Neuronal stem cell (in vitro differentiated cells): ENCODE results near the gene C11orf54.

Source experiments
- DNase-seq: peaks from one replicate; pipeline ENCODE4 v3.0.0-alpha.2; 2013; ENCODE audit warnings: low spot score
- H2AFZ ChIP-seq: one replicate; pipeline ENCODE4 v1.6.1; 2013; ENCODE audit warnings: mild to moderate bottlenecking, low read length, inconsistent platforms
- H2AK5ac ChIP-seq: 2 replicates; pipeline ENCODE4 v1.6.1; 2013; ENCODE audit warnings: low read depth, mild to moderate bottlenecking, inconsistent platforms, low read length, moderate library complexity, mixed read lengths
- H2BK120ac ChIP-seq: 2 replicates; pipeline ENCODE4 v1.6.1; 2013; ENCODE audit warnings: low read depth, mild to moderate bottlenecking, inconsistent platforms, low read length, moderate library complexity, mixed read lengths
- H2BK12ac ChIP-seq: one replicate; pipeline ENCODE4 v1.6.1; 2013; ENCODE audit warnings: low read length, inconsistent platforms
- H2BK15ac ChIP-seq: 2 replicates; pipeline ENCODE4 v1.6.1; 2013; ENCODE audit warnings: mild to moderate bottlenecking, low read length, inconsistent platforms, mixed read lengths
- H2BK5ac ChIP-seq: one replicate; pipeline ENCODE4 v1.6.1; 2013; ENCODE audit warnings: inconsistent platforms, mild to moderate bottlenecking, low read length, moderate library complexity
- H3K14ac ChIP-seq: one replicate; pipeline ENCODE4 v1.6.1; 2013; ENCODE audit warnings: low read length, inconsistent platforms
- H3K18ac ChIP-seq: 2 replicates; pipeline ENCODE4 v1.6.1; 2013; ENCODE audit warnings: low read length, inconsistent platforms
- H3K23ac ChIP-seq: 2 replicates; pipeline ENCODE4 v1.6.1; 2013; ENCODE audit warnings: low read depth, mild to moderate bottlenecking, mixed read lengths, low read length, inconsistent platforms; ENCODE audit not compliant: poor library complexity
- H3K27ac ChIP-seq: replicated peaks from 3 replicates; pipeline ENCODE4 v1.5.1; 2013; ENCODE audit warnings: low read length, inconsistent platforms
- H3K27me3 ChIP-seq, 3 experiments: 2 replicates each; pipeline ENCODE4 v1.6.1; 2013; ENCODE audit warnings: low read length in 3 of 3, mild to moderate bottlenecking in 2 of 3, inconsistent platforms in 1 of 3, low read depth in 1 of 3, mixed read lengths in 1 of 3, moderate library complexity in 1 of 3; ENCODE audit not compliant: control insufficient read depth in 3 of 3, insufficient read depth in 3 of 3
- H3K36me3 ChIP-seq, 2 donors: replicated peaks in 1 of 2; 2 replicates each; pipeline ENCODE4 v1.6.1; 2013; ENCODE audit warnings: low read length in 2 of 2; ENCODE audit not compliant: control insufficient read depth in 2 of 2, insufficient read depth in 2 of 2
- H3K4ac ChIP-seq: 2 replicates; pipeline ENCODE4 v1.6.1; 2013; ENCODE audit warnings: inconsistent platforms, mild to moderate bottlenecking, low read length, moderate library complexity
- H3K4me1 ChIP-seq, 2 donors: 1 replicate in 1 of 2; 2 replicates in 1 of 2; pipeline ENCODE4 v1.6.1; 2013; ENCODE audit warnings: low read length in 2 of 2, low read depth in 1 of 2; ENCODE audit not compliant: control insufficient read depth in 2 of 2, insufficient read depth in 1 of 2
- H3K4me2 ChIP-seq: one replicate; pipeline ENCODE4 v1.6.1; 2013; ENCODE audit warnings: mild to moderate bottlenecking, low read length, inconsistent platforms; ENCODE audit not compliant: insufficient read depth, poor library complexity, severe bottlenecking
- H3K4me3 ChIP-seq, 2 donors: 2 replicates each; pipeline ENCODE4 v1.5.1; 2013; ENCODE audit warnings: low read length in 2 of 2, mild to moderate bottlenecking in 2 of 2, inconsistent platforms in 1 of 2, moderate library complexity in 1 of 2
- H3K79me1 ChIP-seq: one replicate; pipeline ENCODE4 v1.6.1; 2013; ENCODE audit warnings: low read depth, mild to moderate bottlenecking, inconsistent platforms, low read length, moderate library complexity
- H3K9ac ChIP-seq: one replicate; pipeline ENCODE4 v1.6.1; 2013; ENCODE audit warnings: mild to moderate bottlenecking, low read depth, low read length, inconsistent platforms; ENCODE audit not compliant: poor library complexity
- H3K9me3 ChIP-seq, 2 donors: replicated peaks in 1 of 2; 2 replicates each; pipeline versions ENCODE3 to v1.6.1; 2013; ENCODE audit warnings: low read length in 2 of 2, mild to moderate bottlenecking in 2 of 2, inconsistent platforms in 1 of 2, low read depth in 1 of 2, mixed read lengths in 1 of 2, moderate library complexity in 1 of 2; ENCODE audit not compliant: control insufficient read depth in 2 of 2, insufficient read depth in 1 of 2
- H4K8ac ChIP-seq: one replicate; pipeline ENCODE4 v1.6.1; 2013; ENCODE audit warnings: low read depth, mild to moderate bottlenecking, inconsistent platforms, low read length, moderate library complexity
- H4K91ac ChIP-seq: one replicate; pipeline ENCODE4 v1.6.1; 2013; ENCODE audit warnings: low read length, low read depth, mild to moderate bottlenecking, inconsistent platforms; ENCODE audit not compliant: poor library complexity
- whole genome bisulfite sequencing, 2 donors: extraction: QIAGEN DNeasy Blood & Tissue Kit; methylation state at CpG; one replicate each; pipeline ENCODE4 v1.1.7; 2013; ENCODE audit warnings: missing lambda C conversion rate in 2 of 2, mixed read lengths in 1 of 2; ENCODE audit not compliant: insufficient read length in 2 of 2, insufficient replicate concordance in 1 of 2; ENCODE audit errors: extremely low coverage in 2 of 2; 5-methylcytosine and 5-hydroxymethylcytosine counted together

The C11orf54 gene

GRCh38 chr11:93734427-93735222 is 6.8 kb upstream of the C11orf54 start:
- Histone ChIP-seq H4K91ac (no peak overlapping the region), H3K36me3 (peaks cover 22 to 100% of the 10 kb centered on the region in 2 donors), H3K9me3 (no peaks in the 10 kb centered on the region), H3K9ac (no peak overlapping the region), H3K4me3 (no peak overlapping the region), H3K27ac (no peak overlapping the region), H3K4ac (no peak overlapping the region), H4K8ac (no peak overlapping the region), H2BK5ac (no peak overlapping the region), H2BK120ac (no peak overlapping the region), H2AFZ (no peak overlapping the region), H2BK12ac (no peak overlapping the region), H3K18ac (no peak overlapping the region), H2AK5ac (no peak overlapping the region), H3K23ac (no peak overlapping the region), H2BK15ac (no peak overlapping the region), H3K4me2 (no peak overlapping the region), H3K4me1 (peaks cover 3 to 18% of the 10 kb centered on the region in 2 donors), H3K79me1 (no peaks in the 10 kb centered on the region), H3K14ac (no peak overlapping the region), H3K27me3 (no peaks in the 10 kb centered on the region)
- DNase-seq, result no peak
- no CpG with 5 or more reads among the region's 1 CpG for WGBS, 2 donors

GRCh38 chr11:93735627-93736026 is 5.8 kb upstream of the C11orf54 start:
- Histone ChIP-seq H4K8ac (no peak overlapping the region), H3K27me3 (no peaks in the 10 kb centered on the region), H3K23ac (no peak overlapping the region), H2BK12ac (no peak overlapping the region), H3K36me3 (peaks cover 19 to 96% of the 10 kb centered on the region in 2 donors), H3K9me3 (no peaks in the 10 kb centered on the region), H2AFZ (no peak overlapping the region), H3K14ac (no peak overlapping the region), H3K18ac (no peak overlapping the region), H3K4me2 (no peak overlapping the region), H3K9ac (no peak overlapping the region), H4K91ac (no peak overlapping the region), H3K4me1 (peaks cover 3 to 18% of the 10 kb centered on the region in 2 donors), H3K27ac (no peak overlapping the region), H2AK5ac (no peak overlapping the region), H3K4me3 (no peak overlapping the region), H2BK15ac (no peak overlapping the region), H3K79me1 (no peaks in the 10 kb centered on the region), H2BK120ac (no peak overlapping the region), H3K4ac (no peak overlapping the region), H2BK5ac (no peak overlapping the region)
- DNase-seq, result no peak
- no CpG with 5 or more reads among the region's 1 CpG for WGBS, 2 donors

GRCh38 chr11:93736129-93736528 is 5.3 kb upstream of the C11orf54 start:
- H3K23ac ChIP-seq, result no peak overlapping the region
- no peak for DNase-seq
- peaks cover 18 to 91% of the 10 kb centered on the region in 2 donors for H3K36me3 ChIP-seq
- H3K4me3 ChIP-seq, result no peak overlapping the region
- H4K8ac ChIP-seq, result no peak overlapping the region
- peaks cover 3 to 18% of the 10 kb centered on the region in 2 donors for H3K4me1 ChIP-seq
- H3K9me3 ChIP-seq, result no peaks in the 10 kb centered on the region
- H3K18ac ChIP-seq, result no peak overlapping the region
- no peak overlapping the region for H3K14ac ChIP-seq
- no peak overlapping the region for H3K4me2 ChIP-seq
- no peak overlapping the region for H3K27ac ChIP-seq
- no peak overlapping the region for H2BK120ac ChIP-seq
- H3K27me3 ChIP-seq, result no peaks in the 10 kb centered on the region
- no peak overlapping the region for H2AK5ac ChIP-seq
- H2BK12ac ChIP-seq, result no peak overlapping the region
- H3K9ac ChIP-seq, result no peak overlapping the region
- no peak overlapping the region for H4K91ac ChIP-seq
- no peaks in the 10 kb centered on the region for H3K79me1 ChIP-seq
- H2BK5ac ChIP-seq, result no peak overlapping the region
- no peak overlapping the region for H3K4ac ChIP-seq
- H2AFZ ChIP-seq, result no peak overlapping the region
- no peak overlapping the region for H2BK15ac ChIP-seq

GRCh38 chr11:93737904-93738612 is 3.4 kb upstream of the C11orf54 start:
- Histone ChIP-seq H2BK5ac (no peak overlapping the region), H3K23ac (no peak overlapping the region), H3K27ac (no peak overlapping the region), H3K27me3 (no peaks in the 10 kb centered on the region), H2BK120ac (no peak overlapping the region), H2AK5ac (no peak overlapping the region), H4K91ac (no peak overlapping the region), H3K4me3 (no peak overlapping the region), H2BK15ac (no peak overlapping the region), H3K9me3 (no peaks in the 10 kb centered on the region), H3K36me3 (peaks cover 14 to 73% of the 10 kb centered on the region in 2 donors), H3K9ac (no peak overlapping the region), H2AFZ (no peak overlapping the region), H4K8ac (no peak overlapping the region), H3K4me2 (no peak overlapping the region), H3K18ac (no peak overlapping the region), H3K79me1 (no peaks in the 10 kb centered on the region), H3K4me1 (peaks cover 3 to 18% of the 10 kb centered on the region in 2 donors), H3K14ac (no peak overlapping the region), H2BK12ac (no peak overlapping the region), H3K4ac (no peak overlapping the region)
- DNase-seq, result no peak
- WGBS, 2 donors, result no CpG with 5 or more reads among the region's 6 CpGs
